CD1c-positive myeloid dendritic cell (primary cell): ENCODE results near the gene IGIP.
A peak's percentile ranks its signal among the peaks of the same experiment; 100 is the strongest.

Experiments
- DNase-seq: peaks from one replicate; pipeline ENCODE4 v3.0.0-alpha.2; 2016; ENCODE audit errors: extremely low spot score

The IGIP gene

GRCh38 chr5:140162781-140163180, 37.0 kb downstream of the IGIP start:
- no peak for DNase-seq

- no peak for DNase-seq
Observed at GRCh38 chr5:140165101-140165922, 39.6 kb downstream of the IGIP start.

- DNase-seq, result no peak
Observed at GRCh38 chr5:140165923-140166270, 40.2 kb downstream of the IGIP start.

GRCh38 chr5:140166911-140167310, 41.2 kb downstream of the IGIP start:
- DNase-seq, result peak; percentile 48

GRCh38 chr5:140168371-140168770, 42.6 kb downstream of the IGIP start:
- no peak for DNase-seq

GRCh38 chr5:140169410-140169809, 43.7 kb downstream of the IGIP start:
- peak; percentile 41 for DNase-seq

- no peak for DNase-seq
Observed at GRCh38 chr5:140172483-140172882, 46.7 kb downstream of the IGIP start.

GRCh38 chr5:140174014-140174413, 48.3 kb downstream of the IGIP start:
- no peak for DNase-seq

- peak; percentile 98 for DNase-seq
Observed at GRCh38 chr5:140174465-140175366, 49.0 kb downstream of the IGIP start, which contains the start of gene CYSTM1. Gene CYSTM1 (plus strand): TSS chr5:140175188. CDS start chr5:140194466, 19,278 bp downstream.

- peak; percentile 90 for DNase-seq
Observed at GRCh38 chr5:140175367-140176030, 49.8 kb downstream of the IGIP start.

- peak; percentile 35 for DNase-seq
Observed at GRCh38 chr5:140176031-140176387, 50.3 kb downstream of the IGIP start.

- no peak for DNase-seq
Observed at GRCh38 chr5:140178086-140178410, 52.3 kb downstream of the IGIP start.

GRCh38 chr5:140178482-140179116, 52.9 kb downstream of the IGIP start:
- DNase-seq, result no peak
